Adrenal gland (tissue), 5 donors: ENCODE results near the gene PRKN.

Experiments used
- CTCF ChIP-seq, 6 experiments: fragments of 450-650 bp in 4 of 6; fragments of 200-600 bp in 2 of 6; sonication (generic) in 1 of 6; IDR thresholded peaks; 1 replicate in 5 of 6; 2 replicates in 1 of 6; pipeline versions ENCODE4 v1.5.1 to v1.8.0; 2016 to 2021; ENCODE audit warnings: antibody characterized with exemption in 6 of 6, mild to moderate bottlenecking in 2 of 6, moderate library complexity in 1 of 6
- POLR2A ChIP-seq, 2 donors: fragments of 450-650 bp; IDR thresholded peaks; one replicate each; pipeline ENCODE4 v1.6.1; 2017; ENCODE audit warnings: antibody characterized with exemption in 2 of 2, mild to moderate bottlenecking in 2 of 2, moderate library complexity in 1 of 2
- donor health status: DM: no; HTN: no; CAD: no.

- TF ChIP-seq CTCF (IDR thresholded peaks at IDR 0.05), result no peak
- TF ChIP-seq POLR2A (IDR thresholded peaks at IDR 0.05), result no peak
Measured at GRCh38 chr6:162463576-162463975, 264.0 kb downstream of the PRKN start.
